Measurements from ENCODE around the gene ASPSCR1.

DNA sequence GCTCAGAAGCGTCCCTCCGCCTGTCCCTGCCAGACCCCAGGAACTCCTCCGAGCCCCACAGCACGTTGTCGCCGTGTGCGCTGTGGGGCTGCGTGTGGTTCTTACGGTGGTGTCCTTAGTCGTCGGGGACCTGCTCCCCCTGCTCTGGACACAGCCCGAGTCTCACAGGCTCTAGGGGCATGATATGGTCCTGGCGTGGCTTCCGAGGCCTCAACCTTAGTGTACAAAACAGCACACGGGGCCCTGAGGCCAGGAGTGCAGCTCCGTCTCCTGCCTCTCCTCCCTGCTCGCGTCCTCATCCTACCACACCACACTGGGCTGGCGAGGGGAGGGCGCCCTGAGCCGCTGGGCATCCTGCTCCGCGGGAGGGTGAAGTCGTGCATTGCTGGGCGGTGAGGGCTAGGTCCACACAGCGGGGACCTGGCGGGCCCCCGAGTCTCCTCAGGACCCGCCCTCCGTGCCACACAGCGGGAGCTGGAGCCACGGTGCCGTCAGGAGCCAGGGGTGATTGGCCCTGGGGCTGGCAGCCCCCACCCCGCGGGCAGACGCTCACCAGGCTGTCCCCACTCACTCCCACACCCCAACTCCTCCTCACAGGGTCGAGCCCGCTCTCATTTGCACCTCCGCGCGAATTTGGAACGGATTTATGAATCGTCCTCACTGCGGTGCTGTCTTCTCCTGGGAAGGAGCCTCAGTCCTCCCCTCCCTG, 48.7 kb upstream of the ASPSCR1 start:
- TF ChIP-seq ZFP30 (CRISPR knock-in tag; IDR thresholded peaks at IDR 0.05) (no peak), ZC3H10 (CRISPR knock-in tag; IDR thresholded peaks at IDR 0.05) (no peak), OSR1 (CRISPR knock-in tag; IDR thresholded peaks at IDR 0.05) (no peak), BACH2 (CRISPR knock-in tag; IDR thresholded peaks at IDR 0.05; ENCODE audit: borderline replicate concordance) (no peak)
- TF ChIP-seq, protein P1, sequence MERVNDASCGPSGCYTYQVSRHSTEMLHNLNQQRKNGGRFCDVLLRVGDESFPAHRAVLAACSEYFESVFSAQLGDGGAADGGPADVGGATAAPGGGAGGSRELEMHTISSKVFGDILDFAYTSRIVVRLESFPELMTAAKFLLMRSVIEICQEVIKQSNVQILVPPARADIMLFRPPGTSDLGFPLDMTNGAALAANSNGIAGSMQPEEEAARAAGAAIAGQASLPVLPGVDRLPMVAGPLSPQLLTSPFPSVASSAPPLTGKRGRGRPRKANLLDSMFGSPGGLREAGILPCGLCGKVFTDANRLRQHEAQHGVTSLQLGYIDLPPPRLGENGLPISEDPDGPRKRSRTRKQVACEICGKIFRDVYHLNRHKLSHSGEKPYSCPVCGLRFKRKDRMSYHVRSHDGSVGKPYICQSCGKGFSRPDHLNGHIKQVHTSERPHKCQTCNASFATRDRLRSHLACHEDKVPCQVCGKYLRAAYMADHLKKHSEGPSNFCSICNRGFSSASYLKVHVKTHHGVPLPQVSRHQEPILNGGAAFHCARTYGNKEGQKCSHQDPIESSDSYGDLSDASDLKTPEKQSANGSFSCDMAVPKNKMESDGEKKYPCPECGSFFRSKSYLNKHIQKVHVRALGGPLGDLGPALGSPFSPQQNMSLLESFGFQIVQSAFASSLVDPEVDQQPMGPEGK (CRISPR knock-in tag; IDR thresholded peaks at IDR 0.05; ENCODE audit: borderline replicate concordance): no peak
